PC-9 (cell line): Measurements from ENCODE around the gene POLR1G. TPM values are rescaled to one million over a fixed set of nuclear protein-coding genes. Genes with fewer than 3 reads are reported as not detected.

Experiments used
- BruUV-seq: library from RNA; stranded (reverse); fragments of 400-500 nt; replicated peaks from 2 replicates; lab custom pipeline; 2021; lab: Mats Ljungman, UMichigan
- CTCF ChIA-PET: fragments of 300-600 bp; sonication (Branson Sonifier 250); formaldehyde crosslinking; loops from one replicate; lab custom pipeline; 2022; ENCODE audit warnings: antibody characterized with exemption; lab: Charles Lee
- POLR2A ChIA-PET: fragments of 300-600 bp; sonication (Branson Sonifier 250); formaldehyde crosslinking; loops from one replicate; lab custom pipeline; 2022; ENCODE audit warnings: antibody characterized with exemption; ENCODE audit not compliant: unreplicated experiment; lab: Charles Lee
- DNase-seq, 2 experiments: peaks; one replicate each; pipeline versions ENCODE4 v3.0.0 to v3.0.0-alpha.2; 2015 to 2022; ENCODE audit warnings: mixed read lengths in 1 of 2
- H2AFZ ChIP-seq: fragments of 200-600 bp; sonication (generic); 2 replicates; pipeline ENCODE4 v1.8.1; 2017; ENCODE audit warnings: antibody characterized with exemption
- H3F3A ChIP-seq: fragments of 200-600 bp; sonication (generic); 2 replicates; pipeline ENCODE4 v1.8.1; 2017; ENCODE audit warnings: antibody characterized with exemption, mild to moderate bottlenecking, low read depth; ENCODE audit not compliant: insufficient read depth
- H3K27ac ChIP-seq: fragments of 200-600 bp; sonication (generic); 2 replicates; pipeline ENCODE4 v1.6.1; 2016; ENCODE audit warnings: mixed run types
- H3K27me3 ChIP-seq: fragments of 200-600 bp; sonication (generic); 2 replicates; pipeline ENCODE4 v1.6.1; 2016; ENCODE audit warnings: low read depth, mixed run types; ENCODE audit not compliant: insufficient read depth
- H3K36me3 ChIP-seq: fragments of 200-600 bp; sonication (generic); 2 replicates; pipeline ENCODE4 v1.6.1; 2016; ENCODE audit warnings: low read depth, mixed run types
- H3K4me1 ChIP-seq: fragments of 200-600 bp; sonication (generic); replicated peaks from 2 replicates; pipeline ENCODE4 v1.6.1; 2016; ENCODE audit warnings: mixed run types; ENCODE audit not compliant: insufficient read depth
- H3K4me2 ChIP-seq: fragments of 200-600 bp; sonication (generic); 2 replicates; pipeline ENCODE4 v1.6.1; 2017; ENCODE audit warnings: mixed run types
- H3K4me3 ChIP-seq: fragments of 200-600 bp; sonication (generic); 2 replicates; pipeline ENCODE4 v1.6.1; 2016; ENCODE audit warnings: mixed run types
- H3K79me2 ChIP-seq: fragments of 200-600 bp; sonication (generic); 2 replicates; pipeline ENCODE4 v1.6.1; 2017; ENCODE audit warnings: low read depth, mixed run types
- H3K9me2 ChIP-seq: fragments of 200-600 bp; sonication (generic); 2 replicates; pipeline ENCODE4 v1.8.1; 2017; ENCODE audit warnings: mild to moderate bottlenecking; ENCODE audit not compliant: insufficient read depth
- H3K9me3 ChIP-seq: fragments of 200-600 bp; sonication (generic); 2 replicates; pipeline ENCODE4 v1.8.1; 2016; ENCODE audit warnings: low read depth; ENCODE audit not compliant: insufficient read depth
- H4K20me1 ChIP-seq: fragments of 200-600 bp; sonication (generic); 2 replicates; pipeline ENCODE4 v1.8.1; 2017; ENCODE audit not compliant: insufficient read depth
- CTCF ChIP-seq: fragments of 200-600 bp; sonication (generic); conservative IDR thresholded peaks from 2 replicates; pipeline ENCODE4 v1.6.1; 2017; ENCODE audit warnings: mixed run types, antibody characterized with exemption, mild to moderate bottlenecking, moderate library complexity
- EZH2 ChIP-seq: fragments of 200-600 bp; sonication (generic); IDR thresholded peaks from 2 replicates; pipeline ENCODE4 v1.8.0; 2017; ENCODE audit warnings: antibody characterized with exemption, low read depth
- intact Hi-C: fragments of 100-400 bp; cut with micrococcal nuclease; formaldehyde crosslinking; loops from one replicate; pipeline ENCODE4 v1.10.0; 2022; ENCODE audit not compliant: unreplicated experiment
- total RNA-seq: library from RNA; stranded (reverse); gene quantifications from 2 replicates; pipeline ENCODE4 v1.2.3, GENCODE V29; 2021

Gene POLR1G
- total RNA-seq, 1 experiment from 2014 or later = 11.5 TPM

GRCh38 chr19:45442778-45443461, 36.5 kb downstream of the POLR1G start:
- H3K4me3 ChIP-seq = peak overlapping the region; percentile 60; the same call in 1 of the 2 replicates
- peak in 1 of 2 experiments; percentile 20 for DNase-seq
- no peaks in the 10 kb centered on the region for H3K36me3 ChIP-seq
- TSS peak; percentile 14 for BruUV-seq
- H3K27ac ChIP-seq = peak overlapping the region; percentile 6; the same call in 1 of the 2 replicates
- H3K79me2 ChIP-seq = no peaks in the 10 kb centered on the region
- peaks cover 26% of the 10 kb centered on the region for H3K4me1 ChIP-seq
- H4K20me1 ChIP-seq = no peaks in the 10 kb centered on the region
- intact Hi-C loops = loop anchor here (1.0 to 2.0 kb wide), 2 partner anchors 26 to 35 kb away; no protein-coding TSS in a partner anchor
- peaks cover 54% of the 10 kb centered on the region for H3F3A ChIP-seq
- TF ChIP-seq CTCF (no peak), EZH2 (no peak)
- peak overlapping the region; percentile 89 for H3K4me2 ChIP-seq
- no peak overlapping the region for H2AFZ ChIP-seq
- H3K27me3 ChIP-seq = no peaks in the 10 kb centered on the region
- no peaks in the 10 kb centered on the region for H3K9me3 ChIP-seq
- ChIA-PET POLR2A (no interaction called here), CTCF (interaction anchor here (0.7 kb wide), 1 partner anchor 36 kb away, joined by 4 read pairs; no protein-coding TSS in a partner anchor)
- no peaks in the 10 kb centered on the region for H3K9me2 ChIP-seq

- TF ChIP-seq CTCF = no peak
- no peak for TF ChIP-seq EZH2
- BruUV-seq = TSS peak; percentile 53
- CTCF ChIA-PET = no interaction called here
- H3F3A ChIP-seq = peaks cover 61% of the 10 kb centered on the region
- no peaks in the 10 kb centered on the region for H3K9me2 ChIP-seq
- POLR2A ChIA-PET = no interaction called here
- intact Hi-C loops = loop anchor here (1.0 to 2.0 kb wide), 3 partner anchors 12 to 35 kb away; no protein-coding TSS in a partner anchor
- H3K27me3 ChIP-seq = no peaks in the 10 kb centered on the region
- DNase-seq = peak; percentile 95 to 99
- no peaks in the 10 kb centered on the region for H4K20me1 ChIP-seq
- peak overlapping the region; percentile 89 for H3K4me2 ChIP-seq
- H3K27ac ChIP-seq = peak overlapping the region; percentile 85
- H3K36me3 ChIP-seq = no peaks in the 10 kb centered on the region
- peaks cover 34% of the 10 kb centered on the region for H3K4me1 ChIP-seq
- peak overlapping the region; percentile 60 for H3K4me3 ChIP-seq
- H3K79me2 ChIP-seq = no peaks in the 10 kb centered on the region
- peak overlapping the region; percentile 69 for H2AFZ ChIP-seq
- H3K9me3 ChIP-seq = no peaks in the 10 kb centered on the region
These were observed 37.2 kb downstream of the POLR1G start for GRCh38 chr19:45443462-45444317.

- peak; percentile 76 to 96 for DNase-seq
- Histone ChIP-seq H2AFZ (no peak overlapping the region), H3K4me2 (peak overlapping the region; percentile 89), H3K36me3 (no peaks in the 10 kb centered on the region), H3K79me2 (peaks cover 1% of the 10 kb centered on the region), H3K4me1 (peaks cover 42% of the 10 kb centered on the region), H3K27me3 (no peaks in the 10 kb centered on the region), H3K4me3 (peak overlapping the region; percentile 45), H3K27ac (no peak overlapping the region), H4K20me1 (no peaks in the 10 kb centered on the region), H3K9me2 (no peaks in the 10 kb centered on the region), H3K9me3 (no peaks in the 10 kb centered on the region), H3F3A (peaks cover 69% of the 10 kb centered on the region)
- POLR2A ChIA-PET = interaction anchor here (0.7 kb wide), 1 partner anchor 23 kb away, joined by 3 read pairs; no protein-coding TSS in a partner anchor
- intact Hi-C loops = loop anchor here (1.0 kb wide), 1 partner anchor 11 kb away; no protein-coding TSS in a partner anchor
- TF ChIP-seq CTCF = no peak
- no peak for TF ChIP-seq EZH2
- CTCF ChIA-PET = no interaction called here
- BruUV-seq = no TSS peak
These were observed 38.0 kb downstream of the POLR1G start for GRCh38 chr19:45444318-45445041.
